NK-92 treated with Interleukin-12 subunit alpha and Interleukin-12 subunit beta, amount 100 ng/mL, for 24 hours (cell line): ENCODE results near the gene CTCF.
A peak's percentile ranks its signal among the peaks of the same experiment; 100 is the strongest.

ENCODE experiments used
- DNase-seq: peaks from one replicate; lab custom pipeline; 2025; lab: John Stamatoyannopoulos, UW

The CTCF gene

GRCh38 chr16:67653789-67654402 lies 91.6 kb downstream of the CTCF start:
- no peak for DNase-seq

- DNase-seq, result no peak
These were observed 92.1 kb downstream of the CTCF start for GRCh38 chr16:67654403-67654911.

GRCh38 chr16:67655363-67655762 lies 93.0 kb downstream of the CTCF start:
- DNase-seq, result no peak

GRCh38 chr16:67656344-67657016 lies 94.2 kb downstream of the CTCF start:
- no peak for DNase-seq

- no peak for DNase-seq
These were observed 94.8 kb downstream of the CTCF start for GRCh38 chr16:67657017-67657608.

- no peak for DNase-seq
These were observed 95.6 kb downstream of the CTCF start for GRCh38 chr16:67657751-67658518.

- no peak for DNase-seq
These were observed 96.7 kb downstream of the CTCF start for GRCh38 chr16:67658849-67659674.

GRCh38 chr16:67659675-67660563 lies 97.6 kb downstream of the CTCF start, which contains the start of gene ACD:
ACD (minus strand) TSS chr16:67660260; CDS start chr16:67660220, 40 bp downstream.
- DNase-seq, result peak; percentile 80

- peak; percentile 91 for DNase-seq
These were observed 98.3 kb downstream of the CTCF start, which contains the start of gene PARD6A for GRCh38 chr16:67660564-67661028. PARD6A (plus strand) TSS chr16:67660960; CDS start chr16:67661039, 79 bp downstream.

GRCh38 chr16:67661101-67661761 lies 98.9 kb downstream of the CTCF start:
- no peak for DNase-seq

- DNase-seq, result no peak
These were observed 99.7 kb downstream of the CTCF start for GRCh38 chr16:67661886-67662652.

- no peak for DNase-seq
These were observed 100.3 kb downstream of the CTCF start for GRCh38 chr16:67662653-67663010.

GRCh38 chr16:67663151-67663876 lies 101.0 kb downstream of the CTCF start:
- no peak for DNase-seq

- no peak for DNase-seq
These were observed 101.5 kb downstream of the CTCF start for GRCh38 chr16:67663877-67664222.

GRCh38 chr16:67664258-67664657 lies 101.9 kb downstream of the CTCF start:
- DNase-seq, result no peak

- DNase-seq, result no peak
These were observed 102.5 kb downstream of the CTCF start for GRCh38 chr16:67664871-67665270.

GRCh38 chr16:67665598-67665997 lies 103.3 kb downstream of the CTCF start:
- no peak for DNase-seq

GRCh38 chr16:67666032-67666551 lies 103.8 kb downstream of the CTCF start:
- no peak for DNase-seq
